ENCODE results near the gene APC.

DNA sequence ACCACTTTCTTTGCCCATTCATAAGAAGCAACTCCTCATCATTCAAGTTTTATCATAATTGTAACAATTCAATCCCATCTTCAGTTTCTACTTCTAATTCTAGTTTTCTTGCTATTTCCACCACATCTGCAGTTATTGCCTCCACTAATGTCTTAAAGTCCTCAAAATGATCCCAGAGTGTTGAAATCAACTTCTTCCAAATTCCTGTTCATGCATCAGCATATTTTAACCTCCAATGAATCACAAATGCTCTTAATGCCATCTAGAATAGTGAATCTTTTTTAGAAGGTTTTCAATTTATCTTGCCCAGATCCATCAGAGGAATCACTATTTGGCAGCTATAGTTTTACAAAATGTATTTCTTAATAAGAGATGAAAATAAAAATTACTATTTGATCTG, 120.2 kb downstream of the APC start:
- TF ChIP-seq CTCF (IDR thresholded peaks at IDR 0.05; ENCODE audit: low read depth, low read length) (no peak), EZH2phosphoT487 (IDR thresholded peaks at IDR 0.05; ENCODE audit: low read depth) (no peak)
